Cardiac fibroblast (primary cell): Measurements from ENCODE around the gene FOXC1.

ENCODE experiments used
- DNase-seq, 2 donors: peaks; one replicate each; pipeline versions ENCODE4 v3.0.0 to v3.0.0-alpha.2; 2010; ENCODE audit warnings: low read depth in 2 of 2
- H3K4me3 ChIP-seq, 2 donors: replicated peaks in 1 of 2; 1 replicate in 1 of 2; 2 replicates in 1 of 2; pipeline ENCODE4 v1.5.1; 2011; ENCODE audit warnings: low read depth in 2 of 2, low read length in 2 of 2, mild to moderate bottlenecking in 2 of 2, moderate library complexity in 1 of 2
- CTCF ChIP-seq: IDR thresholded peaks from one replicate; pipeline ENCODE4 v1.5.1; 2011; ENCODE audit warnings: low read depth, mild to moderate bottlenecking, low read length, inconsistent platforms

FOXC1 gene

GRCh38 chr6:1615151-1615852, 5.6 kb downstream of the FOXC1 start:
- H3K4me3 ChIP-seq: no peak overlapping the region
- no peak for TF ChIP-seq CTCF
- DNase-seq: no peak

GRCh38 chr6:1615853-1616420, 6.2 kb downstream of the FOXC1 start:
- no peak for DNase-seq
- TF ChIP-seq CTCF: no peak
- H3K4me3 ChIP-seq: no peak overlapping the region

GRCh38 chr6:1616701-1617463, 7.2 kb downstream of the FOXC1 start:
- DNase-seq: no peak
- no peak for TF ChIP-seq CTCF
- H3K4me3 ChIP-seq: no peak overlapping the region

- no peak for DNase-seq
- H3K4me3 ChIP-seq: no peak overlapping the region
- TF ChIP-seq CTCF: no peak
These were observed 8.0 kb downstream of the FOXC1 start for GRCh38 chr6:1617466-1618310.

- H3K4me3 ChIP-seq: no peak overlapping the region
- no peak for TF ChIP-seq CTCF
- no peak for DNase-seq
These were observed 8.8 kb downstream of the FOXC1 start for GRCh38 chr6:1618311-1619097.

- no peak for TF ChIP-seq CTCF
- H3K4me3 ChIP-seq: no peak overlapping the region
- no peak for DNase-seq
These were observed 9.5 kb downstream of the FOXC1 start for GRCh38 chr6:1619098-1619672.
